Osteoblast (primary cell): ENCODE results near the gene WWP2. TPM values are rescaled to one million over a fixed set of nuclear protein-coding genes. Genes with fewer than 3 reads are reported as not detected.

Experiments
- DNase-seq: peaks from one replicate; pipeline ENCODE4 v3.0.0; 2011; ENCODE audit warnings: low spot score, mixed read lengths; ENCODE audit not compliant: insufficient read length; ENCODE audit errors: missing footprints
- H2AFZ ChIP-seq: 2 replicates; pipeline ENCODE4 v1.6.0; 2011; ENCODE audit warnings: mild to moderate bottlenecking, low read length
- H3K27ac ChIP-seq: 2 replicates; pipeline ENCODE4 v1.5.1; 2011; ENCODE audit warnings: mild to moderate bottlenecking, low read depth, low read length, moderate library complexity
- H3K27me3 ChIP-seq: 2 replicates; pipeline ENCODE4 v1.6.0; 2012; ENCODE audit warnings: mild to moderate bottlenecking, control low read depth, inconsistent platforms, low read length, moderate library complexity; ENCODE audit not compliant: insufficient read depth
- H3K36me3 ChIP-seq: 2 replicates; pipeline ENCODE4 v1.5.1; 2011; ENCODE audit warnings: mild to moderate bottlenecking, low read length, control low read depth, moderate library complexity; ENCODE audit not compliant: insufficient read depth
- H3K4me1 ChIP-seq: 2 replicates; pipeline ENCODE4 v1.5.1; 2011; ENCODE audit warnings: mild to moderate bottlenecking, low read length, control low read depth, moderate library complexity; ENCODE audit not compliant: insufficient read depth
- H3K4me2 ChIP-seq: 2 replicates; pipeline ENCODE4 v1.6.0; 2011; ENCODE audit warnings: mild to moderate bottlenecking, low read length; ENCODE audit not compliant: insufficient read depth
- H3K4me3 ChIP-seq: fragments of 200-600 bp; sonication (generic); 3 replicates; pipeline ENCODE4 v1.5.1; 2012; ENCODE audit warnings: mild to moderate bottlenecking, low read length, inconsistent platforms; ENCODE audit not compliant: insufficient read depth
- H3K79me2 ChIP-seq: 2 replicates; pipeline ENCODE4 v1.6.0; 2012; ENCODE audit warnings: mild to moderate bottlenecking, low read length, control low read depth, inconsistent platforms; ENCODE audit not compliant: insufficient read depth
- H3K9me3 ChIP-seq: 2 replicates; pipeline ENCODE4 v1.5.1; 2011; ENCODE audit warnings: low read depth, low read length, control low read depth
- H4K20me1 ChIP-seq: 2 replicates; pipeline ENCODE4 v1.6.0; 2012; ENCODE audit warnings: mild to moderate bottlenecking, low read length, control low read depth; ENCODE audit not compliant: insufficient read depth
- total RNA-seq: library from RNA; depleted of rRNA; stranded (reverse); fragments of >200 nt; gene quantifications from 2 replicates; pipeline ENCODE4 v1.2.3, GENCODE V29; 2012
- TF ChIP-seq, protein P1 (sequence below): IDR thresholded peaks from 2 replicates; pipeline ENCODE4 v1.5.1; 2011; ENCODE audit warnings: mild to moderate bottlenecking, low read depth, low read length, moderate library complexity; ENCODE audit errors: extremely low read depth

WWP2 gene
- total RNA-seq = 43.3 and 46.7 TPM in 2 replicates

DNA sequence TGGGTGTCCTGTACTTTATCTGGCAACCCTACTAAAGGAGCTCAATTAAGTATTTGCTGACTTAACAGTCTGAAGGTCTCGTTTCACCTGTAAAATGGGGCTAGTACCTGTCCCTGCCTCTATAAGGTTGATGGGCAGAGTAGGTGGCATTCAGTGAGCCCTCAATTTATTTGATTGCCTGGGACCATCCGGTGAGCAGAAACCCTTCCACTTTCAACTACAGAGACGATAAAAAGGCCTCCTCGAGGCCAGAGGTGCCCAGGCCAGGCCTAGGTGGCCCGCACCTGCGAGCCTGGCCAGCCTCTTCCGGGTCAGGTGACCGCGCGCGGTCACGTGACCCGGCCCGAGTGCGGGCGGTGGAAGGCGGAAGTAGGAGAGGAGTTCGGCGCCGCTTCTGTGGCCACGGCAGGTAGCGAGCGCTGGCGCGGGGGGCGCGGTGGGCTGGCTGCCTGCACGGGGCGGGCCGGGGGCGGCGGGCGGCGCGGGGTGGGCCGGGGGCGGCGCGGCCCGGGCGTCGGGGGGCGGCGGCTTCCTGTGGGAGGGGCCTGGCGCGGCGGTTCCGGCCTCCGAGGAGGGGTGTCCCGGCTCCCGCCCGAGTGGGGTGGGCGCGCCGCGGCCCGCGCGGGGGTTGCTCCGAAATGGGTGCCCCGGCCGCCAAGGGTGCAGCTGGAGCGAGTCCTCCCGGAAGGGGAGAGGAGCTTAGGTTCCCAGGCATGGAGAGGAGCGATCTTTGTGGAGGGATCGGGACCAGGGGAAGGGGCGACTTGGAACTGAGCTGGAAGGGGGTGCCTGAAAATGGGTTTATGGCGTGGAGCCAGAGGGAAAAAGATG is at the start of gene WWP2:
TSS of gene WWP2 (plus strand) at position 350 of the 831 bp plus-strand sequence. CDS start 24,679 bp downstream, outside the sequence.
- no peaks in the 10 kb centered on the region for H3K36me3 ChIP-seq
- peaks cover 6% of the 10 kb centered on the region for H4K20me1 ChIP-seq
- peak within 1 kb of the TSS; percentile 99 for H3K4me2 ChIP-seq
- no peaks in the 10 kb centered on the region for H3K9me3 ChIP-seq
- H3K4me1 ChIP-seq = peaks cover 12% of the 10 kb centered on the region
- H2AFZ ChIP-seq = peak within 1 kb of the TSS; percentile 100
- peak within 1 kb of the TSS; percentile 85 for H3K27ac ChIP-seq
- TF ChIP-seq, protein P1, sequence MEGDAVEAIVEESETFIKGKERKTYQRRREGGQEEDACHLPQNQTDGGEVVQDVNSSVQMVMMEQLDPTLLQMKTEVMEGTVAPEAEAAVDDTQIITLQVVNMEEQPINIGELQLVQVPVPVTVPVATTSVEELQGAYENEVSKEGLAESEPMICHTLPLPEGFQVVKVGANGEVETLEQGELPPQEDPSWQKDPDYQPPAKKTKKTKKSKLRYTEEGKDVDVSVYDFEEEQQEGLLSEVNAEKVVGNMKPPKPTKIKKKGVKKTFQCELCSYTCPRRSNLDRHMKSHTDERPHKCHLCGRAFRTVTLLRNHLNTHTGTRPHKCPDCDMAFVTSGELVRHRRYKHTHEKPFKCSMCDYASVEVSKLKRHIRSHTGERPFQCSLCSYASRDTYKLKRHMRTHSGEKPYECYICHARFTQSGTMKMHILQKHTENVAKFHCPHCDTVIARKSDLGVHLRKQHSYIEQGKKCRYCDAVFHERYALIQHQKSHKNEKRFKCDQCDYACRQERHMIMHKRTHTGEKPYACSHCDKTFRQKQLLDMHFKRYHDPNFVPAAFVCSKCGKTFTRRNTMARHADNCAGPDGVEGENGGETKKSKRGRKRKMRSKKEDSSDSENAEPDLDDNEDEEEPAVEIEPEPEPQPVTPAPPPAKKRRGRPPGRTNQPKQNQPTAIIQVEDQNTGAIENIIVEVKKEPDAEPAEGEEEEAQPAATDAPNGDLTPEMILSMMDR = no peak
- DNase-seq = peak; percentile 97
- H3K79me2 ChIP-seq = peaks cover 49% of the 10 kb centered on the region
- H3K4me3 ChIP-seq = peak within 1 kb of the TSS; percentile 99
- no peaks in the 10 kb centered on the region for H3K27me3 ChIP-seq

DNA sequence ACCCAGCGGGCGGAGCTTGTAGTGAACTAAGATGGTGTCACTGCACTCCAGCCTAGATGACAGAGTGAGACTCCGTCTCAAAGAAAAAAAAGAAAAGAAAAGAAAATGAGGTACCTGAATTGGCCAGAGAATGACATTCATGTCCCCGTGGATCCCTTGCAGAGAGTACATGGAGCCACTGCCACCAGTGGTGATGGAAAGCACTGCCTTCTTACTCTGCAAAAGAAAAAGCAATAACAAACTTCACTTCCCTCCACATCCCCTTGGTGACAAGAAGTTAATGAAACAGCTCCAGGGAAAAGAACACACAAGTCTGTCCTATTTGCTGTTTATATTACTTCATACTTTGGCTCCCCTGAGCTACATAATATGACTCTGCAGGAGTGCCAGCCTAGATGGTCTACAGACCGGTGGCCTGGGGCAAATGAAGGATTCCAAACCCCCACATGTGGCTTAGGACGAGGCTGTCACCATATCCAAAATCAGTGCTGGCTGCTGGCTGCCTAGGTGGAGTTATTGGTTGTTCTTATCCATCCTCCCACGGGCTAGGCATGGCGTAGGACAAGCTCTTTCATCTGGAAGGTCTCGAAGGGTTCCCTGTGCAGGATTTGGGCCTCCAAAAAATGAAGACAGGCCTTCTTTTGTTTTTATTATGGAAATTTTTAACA is 49.1 kb upstream of the WWP2 start:
- H4K20me1 ChIP-seq = peaks cover 2% of the 10 kb centered on the region
- no peaks in the 10 kb centered on the region for H3K27me3 ChIP-seq
- H2AFZ ChIP-seq = no peak overlapping the region
- H3K4me3 ChIP-seq = no peak overlapping the region
- DNase-seq = no peak
- no peaks in the 10 kb centered on the region for H3K9me3 ChIP-seq
- peaks cover 73% of the 10 kb centered on the region for H3K36me3 ChIP-seq
- TF ChIP-seq, protein P1 = no peak
- H3K27ac ChIP-seq = no peak overlapping the region
- H3K4me1 ChIP-seq = peaks cover 24% of the 10 kb centered on the region
- no peak overlapping the region for H3K4me2 ChIP-seq
- peaks cover 7% of the 10 kb centered on the region for H3K79me2 ChIP-seq

DNA sequence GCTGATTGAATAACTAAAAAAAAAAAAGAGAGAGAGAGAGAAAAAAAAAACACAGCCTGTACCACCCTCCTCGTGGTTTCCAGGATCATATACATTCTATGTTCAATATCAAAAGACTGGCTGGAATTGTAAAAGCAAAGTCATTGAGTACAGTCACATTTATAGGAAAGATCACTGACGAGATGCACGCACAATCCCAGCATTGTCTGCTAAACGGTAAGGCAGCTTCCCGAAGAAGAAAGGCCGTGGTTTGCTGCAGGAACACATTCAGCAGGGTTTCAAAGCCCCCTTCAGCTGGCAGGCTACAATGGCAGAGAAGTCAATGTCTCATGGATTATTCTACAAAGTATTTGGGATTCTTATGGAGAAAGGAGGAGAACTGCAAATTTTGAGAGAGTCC is 45.1 kb upstream of the WWP2 start:
- Histone ChIP-seq H2AFZ (no peak overlapping the region), H3K36me3 (peaks cover 70% of the 10 kb centered on the region), H3K4me2 (no peak overlapping the region), H3K79me2 (peaks cover 38% of the 10 kb centered on the region), H3K27ac (no peak overlapping the region), H3K4me3 (no peak overlapping the region), H3K9me3 (no peaks in the 10 kb centered on the region), H3K4me1 (peaks cover 4% of the 10 kb centered on the region), H3K27me3 (no peaks in the 10 kb centered on the region), H4K20me1 (peaks cover 4% of the 10 kb centered on the region)
- TF ChIP-seq, protein P1 = no peak
- DNase-seq = no peak
